Measurements from ENCODE around the gene CLCN2.

Gene CLCN2

DNA sequence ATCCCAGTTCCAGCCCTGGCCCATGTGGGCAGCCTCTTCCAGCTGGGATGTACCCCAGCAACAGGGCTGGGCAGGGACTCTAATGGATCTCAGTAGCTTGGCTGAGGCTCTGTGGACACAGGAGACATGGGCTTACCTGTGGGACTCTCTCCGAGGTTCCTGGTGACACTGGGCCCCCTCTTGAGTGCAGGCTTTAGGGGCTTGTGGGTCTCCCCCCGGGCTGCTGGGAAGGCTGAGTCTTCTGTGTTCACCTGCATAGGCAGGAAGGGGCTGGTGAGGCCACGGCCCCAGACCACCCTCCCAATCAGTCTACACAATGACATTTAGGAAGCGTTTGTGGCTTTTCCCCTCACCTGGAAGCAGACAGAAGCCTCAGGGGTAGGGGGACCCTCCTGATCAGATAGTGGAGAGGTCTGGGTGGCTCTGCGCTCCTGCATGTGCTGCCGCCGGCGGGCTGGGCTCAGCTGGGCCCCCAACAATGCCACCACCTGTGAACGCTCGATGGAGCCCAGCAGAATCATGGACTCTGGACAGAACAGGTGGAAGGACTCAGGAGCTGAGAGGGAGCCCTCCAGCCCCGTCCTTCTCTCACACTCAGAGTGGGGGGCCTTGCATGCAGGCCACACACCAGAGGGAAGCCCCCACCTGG, 8.4 kb downstream of the CLCN2 start:
- TF ChIP-seq CTCF (IDR thresholded peaks at IDR 0.05; ENCODE audit: low read depth, low read length): no peak
- no peak for DNase-seq (ENCODE audit: extremely low read depth, low read depth)

GRCh38 chr3:184352149-184352785, 9.1 kb downstream of the CLCN2 start:
- DNase-seq (ENCODE audit: extremely low read depth, low read depth): no peak

GRCh38 chr3:184351511-184352148, 9.8 kb downstream of the CLCN2 start:
- no peak for DNase-seq (ENCODE audit: extremely low read depth, low read depth)
- no peak for TF ChIP-seq CTCF (IDR thresholded peaks at IDR 0.05; ENCODE audit: low read depth, low read length)

More at GRCh38 chr3:184352149-184352785, 9.1 kb downstream of the CLCN2 start:
- no peak for TF ChIP-seq CTCF (IDR thresholded peaks at IDR 0.05; ENCODE audit: low read depth, low read length)

DNA sequence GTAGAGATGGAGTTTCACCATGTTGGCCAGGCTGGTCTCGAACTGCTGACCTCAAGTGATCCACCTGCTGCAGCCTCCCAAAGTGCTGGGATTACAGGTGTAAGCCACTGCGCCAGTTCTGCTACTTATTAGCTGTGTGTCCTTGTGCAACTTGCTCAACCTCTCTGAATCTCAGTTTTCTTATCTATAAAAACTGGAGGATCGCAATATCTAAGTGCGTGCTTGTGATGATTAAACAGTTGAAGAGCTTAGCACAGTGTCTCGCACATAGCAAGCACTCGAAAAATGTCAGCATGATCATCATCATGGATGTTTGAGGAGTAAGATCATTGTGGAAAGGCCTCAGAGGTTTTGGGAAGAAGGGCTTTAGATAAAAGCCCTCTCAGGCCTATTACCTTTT, 10.8 kb downstream of the CLCN2 start:
- no peak for TF ChIP-seq CTCF (IDR thresholded peaks at IDR 0.05; ENCODE audit: low read depth, low read length)
- no peak for DNase-seq (ENCODE audit: extremely low read depth, low read depth)

- DNase-seq (ENCODE audit: extremely low read depth, low read depth): no peak
- no peak for TF ChIP-seq CTCF (IDR thresholded peaks at IDR 0.05; ENCODE audit: low read depth, low read length)
These were observed 11.6 kb downstream of the CLCN2 start for GRCh38 chr3:184349563-184350470.

DNA sequence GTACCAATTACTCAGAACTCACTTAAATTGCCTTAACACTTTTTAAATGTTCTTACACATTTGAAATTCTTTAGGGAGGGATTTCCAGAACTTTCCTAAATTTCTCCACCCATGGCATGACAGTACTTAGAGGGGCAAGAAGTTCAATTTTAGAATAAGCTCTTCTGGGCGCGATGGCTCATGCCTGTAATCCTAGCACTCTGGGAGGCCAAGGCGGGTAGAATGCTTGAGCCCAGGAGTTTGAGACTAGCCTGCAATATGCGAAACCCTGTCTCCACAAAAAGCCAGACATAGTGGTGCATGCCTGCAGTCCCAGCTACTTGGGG, 13.4 kb downstream of the CLCN2 start:
- TF ChIP-seq CTCF (IDR thresholded peaks at IDR 0.05; ENCODE audit: low read depth, low read length): no peak
- no peak for DNase-seq (ENCODE audit: extremely low read depth, low read depth)

Data from AG09319 (cell line).